ENCODE measurements around the gene DOHH.

DNA sequence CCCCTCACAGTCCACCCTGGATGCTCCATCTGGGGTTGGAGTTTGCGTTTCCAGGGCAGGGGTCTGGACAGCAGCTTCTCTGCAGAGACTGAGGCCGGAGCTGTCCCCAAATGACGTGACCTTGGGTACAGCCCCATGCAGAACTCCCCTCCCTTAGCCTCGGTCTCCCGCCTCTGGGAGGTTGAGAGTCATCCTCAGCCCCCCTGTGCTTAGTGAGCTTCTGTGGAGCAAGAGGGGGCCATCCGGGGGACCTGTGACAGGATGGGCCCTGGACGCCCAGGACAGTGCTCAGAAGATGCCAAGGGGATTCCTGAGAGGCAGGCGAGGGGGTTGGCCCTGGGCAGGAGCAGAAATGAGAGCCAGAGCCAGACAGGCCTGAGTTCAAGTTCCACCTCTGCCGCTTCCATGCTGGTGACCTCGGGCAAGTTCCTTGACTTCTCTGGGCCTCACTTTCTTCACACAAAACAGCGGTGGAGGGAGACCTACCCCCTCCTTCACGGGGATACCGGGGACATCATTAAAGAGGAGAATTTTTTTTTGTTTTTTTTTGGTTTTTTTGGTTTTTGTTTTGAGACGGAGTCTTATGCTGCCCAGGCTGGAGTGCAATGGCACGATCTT, 40.4 kb downstream of the DOHH start:
- TF ChIP-seq, protein P1, sequence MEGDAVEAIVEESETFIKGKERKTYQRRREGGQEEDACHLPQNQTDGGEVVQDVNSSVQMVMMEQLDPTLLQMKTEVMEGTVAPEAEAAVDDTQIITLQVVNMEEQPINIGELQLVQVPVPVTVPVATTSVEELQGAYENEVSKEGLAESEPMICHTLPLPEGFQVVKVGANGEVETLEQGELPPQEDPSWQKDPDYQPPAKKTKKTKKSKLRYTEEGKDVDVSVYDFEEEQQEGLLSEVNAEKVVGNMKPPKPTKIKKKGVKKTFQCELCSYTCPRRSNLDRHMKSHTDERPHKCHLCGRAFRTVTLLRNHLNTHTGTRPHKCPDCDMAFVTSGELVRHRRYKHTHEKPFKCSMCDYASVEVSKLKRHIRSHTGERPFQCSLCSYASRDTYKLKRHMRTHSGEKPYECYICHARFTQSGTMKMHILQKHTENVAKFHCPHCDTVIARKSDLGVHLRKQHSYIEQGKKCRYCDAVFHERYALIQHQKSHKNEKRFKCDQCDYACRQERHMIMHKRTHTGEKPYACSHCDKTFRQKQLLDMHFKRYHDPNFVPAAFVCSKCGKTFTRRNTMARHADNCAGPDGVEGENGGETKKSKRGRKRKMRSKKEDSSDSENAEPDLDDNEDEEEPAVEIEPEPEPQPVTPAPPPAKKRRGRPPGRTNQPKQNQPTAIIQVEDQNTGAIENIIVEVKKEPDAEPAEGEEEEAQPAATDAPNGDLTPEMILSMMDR (IDR thresholded peaks at IDR 0.05), result no peak
- TF ChIP-seq POLR2AphosphoS5 (IDR thresholded peaks at IDR 0.05) (no peak), POLR2A (IDR thresholded peaks at IDR 0.05) (no peak)
